SHP77 treated with DMSO at 0.1 percent for 48 hours (cell line): ENCODE measurements around the gene GNAL.
"Not testable (repeated sequence)": the region's sequence is repeated elsewhere in the genome, so short reads cannot be mapped to it uniquely, and the experiment has no call there.

ENCODE experiments used
- DNase-seq: peaks from one replicate; lab custom pipeline; 2025; lab: John Stamatoyannopoulos, UW

The GNAL gene

DNA sequence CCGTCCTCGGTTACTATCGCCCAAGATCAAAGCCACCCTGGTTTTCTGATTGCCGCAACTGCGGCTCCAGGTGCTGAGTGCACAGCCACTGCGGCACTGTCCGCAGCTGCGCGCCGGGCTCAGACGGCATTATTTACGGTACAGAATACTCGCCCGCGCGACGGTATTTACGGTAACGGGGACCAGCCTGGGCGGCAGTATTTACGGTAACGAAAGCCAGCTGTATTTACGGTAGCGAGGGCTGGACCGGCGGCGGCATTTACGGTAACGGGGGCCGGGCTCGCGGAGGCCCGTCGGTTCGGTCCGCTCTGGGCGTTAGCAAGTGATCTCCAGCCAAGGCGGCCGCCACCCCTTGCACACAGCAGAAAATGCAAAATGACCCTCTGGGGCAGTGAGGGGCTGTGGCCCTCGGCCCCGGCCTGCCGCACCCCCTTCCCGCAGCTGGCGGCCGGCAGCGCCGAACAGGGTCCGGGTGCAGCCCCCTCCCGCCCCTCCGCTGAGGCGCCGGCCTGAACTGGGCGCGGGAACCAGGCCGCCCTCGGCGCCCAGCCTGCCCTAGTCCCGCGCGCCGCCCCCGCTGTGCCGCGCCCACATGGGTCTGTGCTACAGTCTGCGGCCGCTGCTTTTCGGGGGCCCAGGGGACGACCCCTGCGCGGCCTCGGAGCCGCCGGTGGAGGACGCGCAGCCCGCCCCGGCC lies at the start of gene GNAL:
Gene GNAL, plus strand, starts transcription at position 293 of the 697 bp plus-strand sequence. Its CDS starts 300 bp downstream, at position 593.
- no peak for DNase-seq

DNA sequence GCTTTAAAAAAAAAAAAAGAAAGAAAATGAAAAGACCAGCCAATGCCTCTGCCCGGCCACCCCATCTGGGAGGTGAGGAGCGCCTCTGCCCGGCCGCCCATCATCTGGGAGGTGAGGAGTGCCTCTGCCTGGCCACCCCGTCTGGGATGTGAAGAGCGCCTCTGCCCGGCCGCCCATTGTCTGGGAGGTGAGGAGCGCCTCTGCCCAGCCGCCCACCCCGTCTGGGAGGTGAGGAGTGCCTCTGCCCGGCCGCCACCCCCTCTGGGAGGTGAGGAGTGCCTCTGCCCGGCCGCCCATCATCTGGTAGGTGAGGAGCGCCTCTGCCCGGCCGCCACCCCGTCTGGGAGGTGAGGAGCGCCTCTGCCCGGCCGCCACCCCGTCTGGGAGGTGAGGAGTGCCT lies 41.8 kb upstream of the GNAL start:
- not testable (repeated sequence) for DNase-seq

DNA sequence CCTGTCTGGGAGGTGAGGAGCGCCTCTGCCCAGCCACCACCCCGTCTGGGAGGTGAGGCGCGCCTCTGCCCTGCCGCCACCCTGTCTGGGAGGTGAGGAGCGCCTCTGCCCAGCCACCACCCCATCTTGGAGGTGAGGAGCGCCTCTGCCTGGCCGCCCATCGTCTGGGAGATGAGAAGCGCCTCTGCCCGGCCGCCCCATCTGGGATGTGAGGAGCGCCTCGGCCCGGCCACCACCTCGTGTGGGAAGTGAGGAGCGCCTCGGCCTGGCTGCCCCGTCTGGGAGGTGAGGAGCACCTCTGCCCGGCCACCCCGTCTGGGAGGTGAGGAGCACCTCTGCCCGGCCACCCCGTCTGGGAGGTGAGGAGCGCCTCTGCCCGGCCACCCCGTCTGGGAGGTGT lies 41.3 kb upstream of the GNAL start:
- not testable (repeated sequence) for DNase-seq

DNA sequence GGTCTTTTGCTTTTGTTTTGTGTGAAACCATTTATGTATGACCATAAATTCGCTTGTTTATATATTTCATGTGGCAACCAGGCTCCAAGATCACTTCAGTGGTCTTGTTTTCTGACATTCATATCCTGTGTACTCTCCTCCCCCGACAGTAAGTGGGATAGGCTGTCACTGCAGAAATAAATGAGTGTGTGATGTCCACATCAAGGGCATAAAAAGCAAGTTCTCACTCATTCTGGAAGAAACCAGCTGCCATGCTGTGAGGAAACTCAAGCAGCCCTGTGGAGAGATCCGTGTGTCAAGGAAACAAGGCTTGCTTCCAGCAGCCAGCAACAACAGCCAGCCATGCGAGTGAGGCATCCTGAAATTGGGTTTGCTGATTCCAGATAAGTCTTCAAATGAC lies 39.2 kb upstream of the GNAL start:
- no peak for DNase-seq

DNA sequence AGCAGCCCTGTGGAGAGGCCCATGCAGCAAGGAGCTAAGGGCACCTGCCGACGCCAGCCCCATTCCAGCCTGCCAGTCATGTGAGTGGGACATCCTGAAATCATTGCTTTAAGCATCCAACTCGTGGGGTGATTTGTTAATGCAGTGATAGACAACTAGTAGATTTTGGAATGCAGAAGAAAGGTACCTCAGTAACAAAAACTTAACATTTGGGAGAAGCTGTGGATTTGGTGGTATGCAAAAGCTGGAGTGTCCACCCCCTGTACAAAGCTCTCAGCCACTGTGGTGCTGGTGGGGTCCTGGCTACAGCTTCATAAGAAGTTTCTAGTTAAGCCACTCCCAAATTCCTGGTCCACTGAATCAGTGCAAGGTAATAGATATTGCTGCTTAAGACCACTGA lies 37.2 kb upstream of the GNAL start:
- DNase-seq, result no peak

DNA sequence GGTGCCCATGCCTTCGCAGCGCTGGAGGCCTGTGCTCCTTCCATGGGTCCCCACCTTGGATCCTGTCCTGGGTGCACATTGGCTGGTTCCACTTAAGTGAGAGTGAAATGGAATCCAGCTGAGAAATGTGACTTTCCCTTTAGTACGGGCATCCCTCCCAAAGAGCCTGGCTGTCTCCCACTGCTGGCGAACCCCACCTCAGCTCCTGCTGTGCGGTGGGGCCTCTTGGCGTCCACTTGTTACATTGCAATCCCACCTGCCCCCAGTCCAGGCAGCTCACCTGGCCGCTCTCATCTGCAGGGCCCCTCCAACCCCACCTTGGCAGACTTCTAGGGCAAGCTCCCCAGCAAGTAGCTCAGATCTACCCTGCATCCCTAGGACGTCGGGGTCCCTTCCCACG lies 35.5 kb upstream of the GNAL start:
- DNase-seq, result no peak

DNA sequence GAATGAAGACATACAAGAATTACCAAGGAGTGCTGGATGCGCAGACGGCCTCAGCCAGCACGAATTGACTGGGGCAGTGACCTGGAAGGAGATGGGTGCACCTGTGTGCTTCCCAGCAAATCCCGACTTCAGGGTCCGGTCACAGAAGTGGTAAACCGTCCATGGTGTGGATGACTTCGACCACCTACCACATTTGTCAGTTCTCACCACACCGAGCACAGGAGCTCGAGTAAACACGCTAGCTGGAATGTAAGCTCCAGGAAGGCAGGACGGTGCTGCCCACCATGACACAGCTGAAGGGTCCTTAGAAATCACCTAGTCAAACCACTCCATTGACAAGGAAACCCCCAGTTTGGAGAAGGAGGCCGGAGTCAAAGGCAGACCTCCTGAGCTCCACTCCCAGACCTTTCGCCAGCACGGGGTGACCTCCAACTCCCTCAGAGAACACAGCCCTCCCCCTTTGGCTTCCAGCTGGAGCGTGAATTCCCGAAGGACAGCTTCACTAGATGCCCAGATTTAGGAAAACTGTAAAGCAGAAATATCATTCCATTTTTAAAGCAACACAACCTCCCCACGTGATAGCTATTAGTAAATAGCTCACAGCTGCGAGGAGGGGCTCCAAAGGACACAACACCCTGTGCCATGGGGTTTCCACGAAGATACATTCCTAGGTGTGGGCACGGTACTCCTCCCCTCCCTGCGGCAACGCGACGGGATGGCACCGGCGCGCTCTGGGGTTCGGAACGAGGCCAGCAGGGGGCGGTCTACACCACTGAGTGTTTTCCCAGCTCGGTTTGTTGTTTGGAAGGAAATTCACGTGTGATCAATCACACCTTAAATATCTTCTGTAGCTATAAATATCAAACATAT lies 34.1 kb upstream of the GNAL start:
- no peak for DNase-seq

GRCh38 chr18:11655606-11655932 lies 33.5 kb upstream of the GNAL start:
- DNase-seq, result no peak

- no peak for DNase-seq
These were observed 31.9 kb upstream of the GNAL start for GRCh38 chr18:11657152-11657551.

- no peak for DNase-seq
These were observed 31.5 kb upstream of the GNAL start for GRCh38 chr18:11657554-11657953.

DNA sequence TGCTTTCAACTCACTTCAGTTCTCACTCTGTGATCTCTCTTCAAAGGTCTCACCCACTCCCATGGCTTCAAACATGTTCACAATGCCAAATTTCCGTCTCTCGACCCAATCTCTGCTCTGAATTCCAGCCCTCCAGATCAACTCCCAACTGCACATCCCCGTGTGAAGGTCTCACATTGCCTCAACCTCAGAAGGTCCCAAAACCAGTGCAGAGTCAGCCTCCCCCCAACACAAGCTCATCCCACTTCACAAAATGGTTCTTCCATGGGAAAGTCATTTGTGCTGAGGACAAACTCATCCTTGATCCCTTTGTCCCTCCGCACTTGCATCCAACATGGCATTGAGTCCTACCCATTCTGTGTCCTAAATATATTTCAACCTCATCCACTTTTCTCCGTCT lies 31.0 kb upstream of the GNAL start:
- DNase-seq, result no peak

GRCh38 chr18:11658989-11659388 lies 30.1 kb upstream of the GNAL start:
- no peak for DNase-seq

DNA sequence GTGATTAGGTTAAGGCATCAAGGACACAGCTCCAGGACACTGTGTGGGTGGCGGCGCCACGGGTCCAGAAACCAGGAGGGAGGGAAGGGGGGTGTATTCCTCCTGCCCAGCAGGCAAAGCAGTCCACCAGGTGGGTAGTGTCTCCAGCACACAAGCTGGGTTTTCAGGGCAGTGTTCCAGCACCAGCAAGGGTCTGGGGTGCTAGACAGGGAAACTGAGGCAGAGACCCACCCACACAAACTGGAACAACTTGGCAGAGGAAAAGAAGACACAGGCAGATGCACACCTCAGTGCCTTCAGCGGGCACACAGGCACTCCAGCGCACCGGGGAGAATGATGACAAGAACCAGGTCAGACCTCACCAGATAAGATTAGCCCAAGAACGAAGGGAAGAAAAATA lies 28.4 kb upstream of the GNAL start:
- DNase-seq, result no peak

GRCh38 chr18:11661430-11661829 lies 27.6 kb upstream of the GNAL start:
- no peak for DNase-seq

- DNase-seq, result no peak
These were observed 25.5 kb upstream of the GNAL start for GRCh38 chr18:11663439-11664029.

DNA sequence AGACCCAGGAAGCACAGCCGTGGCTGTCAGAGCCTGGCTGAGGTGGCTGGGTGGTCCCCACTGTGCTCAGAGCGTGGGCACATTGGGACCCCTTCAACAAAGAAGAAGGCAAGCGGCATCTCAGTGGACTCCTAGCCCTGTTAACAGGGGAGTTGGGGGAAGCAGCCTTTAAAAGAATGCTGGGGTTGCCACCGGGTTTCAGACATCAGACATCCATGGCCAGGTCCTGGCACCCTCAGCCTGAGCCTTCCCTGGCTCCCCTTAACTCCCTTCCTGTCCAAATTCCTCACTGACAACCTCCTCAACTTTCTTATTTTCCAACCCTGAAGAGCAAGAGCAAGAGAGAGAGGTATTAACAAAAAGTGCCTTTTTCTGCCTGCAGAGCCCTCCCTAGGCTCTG lies 24.8 kb upstream of the GNAL start:
- no peak for DNase-seq

GRCh38 chr18:11665146-11665545 lies 23.9 kb upstream of the GNAL start:
- no peak for DNase-seq

- DNase-seq, result no peak
These were observed 23.5 kb upstream of the GNAL start for GRCh38 chr18:11665587-11665986.

DNA sequence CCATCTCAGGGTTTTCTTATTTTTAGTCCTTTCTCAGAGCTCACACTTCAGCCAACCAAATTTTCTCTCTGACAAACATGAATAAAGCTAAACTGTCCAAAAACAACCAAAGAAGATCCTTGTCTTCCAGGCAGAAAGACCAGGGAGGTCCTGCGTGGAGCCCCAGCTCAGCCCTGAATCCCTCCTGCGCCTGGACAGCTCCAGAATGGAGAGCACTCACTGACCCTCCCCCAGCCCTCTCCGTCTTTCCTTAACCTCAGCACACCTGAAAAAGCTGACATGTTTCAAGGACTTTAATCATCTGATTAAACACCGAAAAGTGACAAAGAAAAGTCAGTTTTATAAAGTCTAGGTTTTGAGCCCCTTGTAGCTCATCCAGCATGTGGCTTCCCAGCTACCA lies 22.9 kb upstream of the GNAL start:
- DNase-seq, result no peak

- DNase-seq, result no peak
These were observed 22.2 kb upstream of the GNAL start for GRCh38 chr18:11666831-11667230.

- no peak for DNase-seq
These were observed 21.5 kb upstream of the GNAL start for GRCh38 chr18:11667578-11667977.

DNA sequence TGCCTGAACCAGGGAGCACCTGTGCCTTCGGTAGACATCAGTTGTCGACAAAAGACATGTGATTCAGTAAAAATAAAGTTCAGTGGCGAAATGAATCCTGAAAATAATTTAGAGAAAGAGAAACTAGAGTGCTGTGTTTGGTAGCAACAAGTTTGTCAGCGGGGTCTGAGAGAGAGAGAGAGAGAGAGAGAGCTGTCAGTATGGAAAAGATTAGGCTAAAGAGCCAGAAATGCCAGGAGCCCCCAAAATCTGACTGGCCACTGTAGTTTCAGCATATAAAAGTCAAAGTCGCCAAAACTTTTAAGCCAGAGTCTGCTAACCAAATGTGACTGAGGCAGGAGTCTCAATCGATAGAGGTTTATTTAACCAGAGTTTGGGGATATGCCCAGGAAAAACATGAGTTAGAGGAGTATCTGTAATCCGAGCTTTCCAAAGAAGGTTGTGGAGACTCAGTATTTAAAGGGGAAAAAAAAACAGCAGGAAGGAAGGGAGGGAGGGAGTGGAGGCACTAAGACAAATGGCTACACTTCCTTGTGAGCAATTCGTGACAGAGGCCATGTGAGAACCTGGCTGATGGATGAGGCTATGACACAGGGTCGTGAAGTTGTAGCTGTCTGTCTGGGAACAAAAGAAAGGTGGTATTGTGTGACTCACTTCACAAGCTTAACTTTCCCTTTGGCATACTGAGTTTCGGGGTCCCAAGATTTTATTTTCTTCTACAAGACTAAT lies 20.5 kb upstream of the GNAL start:
- DNase-seq, result no peak
